Testis (tissue), 2 donors: Measurements from ENCODE around the gene ZCCHC2.

Experiments used
- CTCF ChIP-seq, 3 experiments: fragments of 450-650 bp in 2 of 3; fragments of 200-600 bp in 1 of 3; sonication (generic) in 1 of 3; IDR thresholded peaks; one replicate each; pipeline ENCODE4 v1.5.1; 2016 to 2019; ENCODE audit warnings: antibody characterized with exemption in 3 of 3, mild to moderate bottlenecking in 2 of 3, moderate library complexity in 1 of 3
- POLR2A ChIP-seq: fragments of 450-650 bp; IDR thresholded peaks from one replicate; pipeline ENCODE4 v1.6.1; 2017; ENCODE audit warnings: antibody characterized with exemption, mild to moderate bottlenecking, moderate library complexity

GRCh38 chr18:62549755-62550154 is 26.9 kb downstream of the ZCCHC2 start:
- no peak for TF ChIP-seq POLR2A
- TF ChIP-seq CTCF (IDR thresholded peaks at IDR 0.05) = no peak
